ENCODE results near the gene TTC7B. TPM values are rescaled to one million over a fixed set of nuclear protein-coding genes. Genes with fewer than 3 reads are reported as not detected.

The TTC7B gene
- total and polyA plus RNA-seq, 12 donors, result 10.0 to 58.4 (median 24.7) TPM

DNA sequence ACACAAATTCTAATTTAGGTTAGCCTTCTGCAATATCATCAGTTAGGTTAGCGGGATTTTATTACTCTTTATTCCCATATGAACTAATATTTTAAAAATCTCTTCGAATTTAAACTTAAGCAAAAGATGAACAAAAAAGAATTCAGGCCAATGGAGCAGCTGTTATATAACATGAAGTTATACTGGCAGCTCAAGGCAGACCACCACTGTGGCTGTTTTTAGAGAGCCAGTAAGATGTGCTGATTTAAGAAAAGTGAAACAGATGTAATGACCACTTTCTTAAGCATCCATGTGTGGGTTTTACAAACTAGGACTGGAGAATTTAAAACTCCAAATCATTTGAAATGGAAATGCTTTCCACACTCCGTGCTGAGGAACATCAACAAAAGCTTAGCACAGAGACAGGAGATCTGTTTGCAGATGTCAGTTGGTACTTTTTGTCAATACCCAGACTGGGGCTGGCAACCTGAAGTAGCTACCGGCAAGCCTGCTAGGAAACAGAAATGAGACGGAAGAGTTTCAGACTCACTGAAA is 164.9 kb downstream of the TTC7B start:
- H3K4me3 ChIP-seq, result no peak overlapping the region
- no peak for DNase-seq

DNA sequence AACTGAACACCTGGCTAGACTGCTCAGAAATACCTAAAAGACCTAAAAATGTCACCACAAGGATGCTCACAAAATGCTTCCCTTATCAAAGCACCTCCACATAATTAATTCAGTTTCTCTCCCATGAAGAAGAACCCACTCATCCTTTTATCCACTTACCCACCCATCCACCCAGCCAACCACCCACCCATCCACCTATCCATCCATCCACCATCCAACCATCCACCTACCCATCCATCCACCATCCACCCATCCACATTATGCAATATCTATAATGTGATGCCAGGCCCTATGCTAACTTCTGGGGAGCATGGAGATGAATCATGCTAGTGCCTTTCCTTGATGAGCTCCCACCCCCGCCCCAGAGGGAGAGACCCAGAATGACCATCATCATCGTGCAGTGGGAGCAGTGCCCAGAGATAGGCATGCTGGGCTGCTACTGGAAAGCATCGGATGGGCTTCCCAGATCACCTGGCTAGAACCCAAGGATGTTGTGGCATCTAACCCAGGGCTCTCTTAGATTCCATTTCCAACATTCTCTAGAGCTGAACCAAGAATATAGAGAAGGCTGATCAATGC is 166.6 kb downstream of the TTC7B start:
- no peak for DNase-seq
- Histone ChIP-seq H3K4me3 (no peak overlapping the region), H3K4me1 (replicated peaks in 1 of 2) (peaks cover 0 to 10% of the 10 kb centered on the region in 2 donors), H3K27ac (no peak overlapping the region), H3K9me3 (replicated peaks in 1 of 3) (no peaks in the 10 kb centered on the region), H3K27me3 (no peaks in the 10 kb centered on the region), H3K36me3 (replicated peaks in 1 of 2) (peaks cover 0 to 3% of the 10 kb centered on the region in 2 donors)
- TF ChIP-seq POLR2A (IDR thresholded peaks at IDR 0.05), result no peak
- TF ChIP-seq, protein P1, sequence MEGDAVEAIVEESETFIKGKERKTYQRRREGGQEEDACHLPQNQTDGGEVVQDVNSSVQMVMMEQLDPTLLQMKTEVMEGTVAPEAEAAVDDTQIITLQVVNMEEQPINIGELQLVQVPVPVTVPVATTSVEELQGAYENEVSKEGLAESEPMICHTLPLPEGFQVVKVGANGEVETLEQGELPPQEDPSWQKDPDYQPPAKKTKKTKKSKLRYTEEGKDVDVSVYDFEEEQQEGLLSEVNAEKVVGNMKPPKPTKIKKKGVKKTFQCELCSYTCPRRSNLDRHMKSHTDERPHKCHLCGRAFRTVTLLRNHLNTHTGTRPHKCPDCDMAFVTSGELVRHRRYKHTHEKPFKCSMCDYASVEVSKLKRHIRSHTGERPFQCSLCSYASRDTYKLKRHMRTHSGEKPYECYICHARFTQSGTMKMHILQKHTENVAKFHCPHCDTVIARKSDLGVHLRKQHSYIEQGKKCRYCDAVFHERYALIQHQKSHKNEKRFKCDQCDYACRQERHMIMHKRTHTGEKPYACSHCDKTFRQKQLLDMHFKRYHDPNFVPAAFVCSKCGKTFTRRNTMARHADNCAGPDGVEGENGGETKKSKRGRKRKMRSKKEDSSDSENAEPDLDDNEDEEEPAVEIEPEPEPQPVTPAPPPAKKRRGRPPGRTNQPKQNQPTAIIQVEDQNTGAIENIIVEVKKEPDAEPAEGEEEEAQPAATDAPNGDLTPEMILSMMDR (IDR thresholded peaks at IDR 0.05), result no peak
- 92 to 97% (median 94%) methylated on average over 3 of the region's 3 CpGs for WGBS, 4 donors
- intact Hi-C loops (cut with DNase I), result no loop called here

More for the DNA sequence above, 164.9 kb downstream of the TTC7B start:
- H3K27ac ChIP-seq, result no peak overlapping the region
- no peaks in the 10 kb centered on the region for H3K9me3 ChIP-seq (replicated peaks in 1 of 3)
- 83 to 89% (median 84%) methylated on average over 5 of the region's 5 CpGs for WGBS, 4 donors
- H3K36me3 ChIP-seq (replicated peaks in 1 of 2), result peaks cover 0 to 3% of the 10 kb centered on the region in 2 donors
- TF ChIP-seq POLR2A (IDR thresholded peaks at IDR 0.05), result no peak
- TF ChIP-seq, protein P1 (IDR thresholded peaks at IDR 0.05), result no peak
- intact Hi-C loops (cut with DNase I), result no loop called here
- no peaks in the 10 kb centered on the region for H3K27me3 ChIP-seq
- peaks cover 6 to 11% of the 10 kb centered on the region in 2 donors for H3K4me1 ChIP-seq (replicated peaks in 1 of 2)

DNA sequence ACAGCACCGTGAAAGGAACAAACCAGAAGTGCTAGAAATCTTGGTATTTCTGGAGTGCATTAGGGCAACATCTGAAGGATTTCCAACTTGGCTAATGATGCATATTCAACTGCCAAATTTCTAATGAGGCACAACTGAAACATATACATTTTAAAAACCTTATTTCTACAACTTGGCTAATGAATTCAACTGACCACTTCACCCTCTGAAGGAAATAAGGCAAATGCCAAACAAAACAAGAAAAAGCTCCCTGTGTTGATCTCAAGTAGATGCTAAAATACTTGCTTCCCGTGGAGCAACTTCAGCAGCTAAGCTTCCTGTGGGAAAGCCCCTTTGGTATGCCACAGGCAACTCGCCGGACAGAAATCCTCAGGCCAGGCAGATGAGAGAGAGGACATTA is 167.1 kb downstream of the TTC7B start:
- 65 to 75% (median 72%) methylated on average over 4 of the region's 4 CpGs for WGBS, 4 donors
- intact Hi-C loops (cut with DNase I), result no loop called here
- peaks cover 0 to 7% of the 10 kb centered on the region in 2 donors for H3K4me1 ChIP-seq (replicated peaks in 1 of 2)

DNA sequence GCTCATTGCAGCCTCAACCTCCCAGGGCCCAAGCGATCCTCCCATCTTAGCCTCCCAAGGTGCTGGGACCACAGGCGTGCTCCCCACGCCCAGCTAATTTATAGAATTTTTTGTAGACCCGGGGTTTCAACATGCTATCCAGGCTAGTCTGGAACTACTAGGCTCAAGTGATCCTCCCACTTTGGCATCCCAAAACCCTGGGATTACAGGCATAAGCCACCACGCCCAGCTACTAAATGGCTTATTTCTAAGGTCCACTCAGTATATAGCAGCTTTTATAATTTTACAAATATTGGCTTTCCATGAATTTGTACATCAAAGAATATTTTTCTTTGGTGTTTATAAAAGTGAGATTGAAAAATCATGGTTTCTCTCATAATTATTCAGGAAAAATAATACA is 167.8 kb downstream of the TTC7B start:
- H3K4me1 ChIP-seq (replicated peaks in 1 of 2), result peaks cover 0 to 7% of the 10 kb centered on the region in 2 donors
- TF ChIP-seq POLR2A (IDR thresholded peaks at IDR 0.05), result no peak
- TF ChIP-seq, protein P1 (IDR thresholded peaks at IDR 0.05), result no peak
- H3K36me3 ChIP-seq (replicated peaks in 1 of 2), result peaks cover 0 to 3% of the 10 kb centered on the region in 2 donors
- intact Hi-C loops (cut with DNase I), result no loop called here
- H3K4me3 ChIP-seq, result no peak overlapping the region
- 88 to 99% (median 97%) methylated on average over 5 of the region's 5 CpGs for WGBS, 4 donors
- no peaks in the 10 kb centered on the region for H3K9me3 ChIP-seq (replicated peaks in 1 of 3)
- H3K27ac ChIP-seq, result no peak overlapping the region
- DNase-seq, result no peak
- no peaks in the 10 kb centered on the region for H3K27me3 ChIP-seq

More for the DNA sequence above, 167.1 kb downstream of the TTC7B start:
- no peaks in the 10 kb centered on the region for H3K9me3 ChIP-seq (replicated peaks in 1 of 3)
- no peak overlapping the region for H3K4me3 ChIP-seq
- no peak for DNase-seq
- H3K36me3 ChIP-seq (replicated peaks in 1 of 2), result peaks cover 0 to 3% of the 10 kb centered on the region in 2 donors
- no peaks in the 10 kb centered on the region for H3K27me3 ChIP-seq
- TF ChIP-seq, protein P1 (IDR thresholded peaks at IDR 0.05), result no peak
- TF ChIP-seq POLR2A (IDR thresholded peaks at IDR 0.05), result no peak
- H3K27ac ChIP-seq, result no peak overlapping the region

All from adrenal gland (tissue), 12 donors.